GM23338 (cell line): Measurements from ENCODE around the gene MACROD1. TPM values are rescaled to one million over a fixed set of nuclear protein-coding genes. Genes with fewer than 3 reads are reported as not detected.

Experiments
- ATAC-seq: fragments of 200-7000 bp; cut with Tn5 transposase; 3 replicates; pipeline ENCODE4 v1.9.1; 2020
- DNase-seq: peaks from one replicate; pipeline ENCODE4 v3.0.0-alpha.2; 2015; ENCODE audit warnings: low spot score
- H2AFZ ChIP-seq: fragments of 200-600 bp; sonication (generic); 2 replicates; pipeline ENCODE4 v1.8.0; 2016; ENCODE audit warnings: antibody characterized with exemption, mild to moderate bottlenecking, moderate library complexity
- H3F3A ChIP-seq: fragments of 200-600 bp; sonication (generic); replicated peaks from 2 replicates; pipeline ENCODE4 v1.8.0; 2017; ENCODE audit warnings: antibody characterized with exemption, mixed run types, low read depth
- H3K27ac ChIP-seq: fragments of 200-600 bp; sonication (generic); 2 replicates; pipeline ENCODE4 v1.6.1; 2016; ENCODE audit warnings: low read depth
- H3K27me3 ChIP-seq: fragments of 200-600 bp; sonication (generic); 2 replicates; pipeline ENCODE4 v1.8.0; 2016; ENCODE audit warnings: mild to moderate bottlenecking, mixed run types, moderate library complexity; ENCODE audit not compliant: insufficient read depth
- H3K36me3 ChIP-seq: fragments of 200-600 bp; sonication (generic); 2 replicates; pipeline ENCODE4 v1.8.0; 2016; ENCODE audit warnings: mild to moderate bottlenecking; ENCODE audit not compliant: insufficient read depth
- H3K4me1 ChIP-seq: fragments of 200-600 bp; sonication (generic); 2 replicates; pipeline ENCODE4 v1.8.0; 2016; ENCODE audit warnings: mild to moderate bottlenecking, moderate library complexity; ENCODE audit not compliant: insufficient read depth
- H3K4me2 ChIP-seq: fragments of 200-600 bp; sonication (generic); 2 replicates; pipeline ENCODE4 v1.7.1; 2017; ENCODE audit warnings: mixed run types
- H3K4me3 ChIP-seq: fragments of 200-600 bp; sonication (generic); 2 replicates; pipeline ENCODE4 v1.6.1; 2016; ENCODE audit warnings: mixed run types
- H3K79me2 ChIP-seq: fragments of 200-600 bp; sonication (generic); replicated peaks from 2 replicates; pipeline ENCODE4 v1.8.0; 2017; ENCODE audit warnings: mild to moderate bottlenecking; ENCODE audit not compliant: insufficient read depth
- H3K9me2 ChIP-seq: fragments of 200-600 bp; sonication (generic); 2 replicates; pipeline ENCODE4 v1.8.0; 2017; ENCODE audit not compliant: insufficient read depth
- H4K20me1 ChIP-seq: fragments of 200-600 bp; sonication (generic); replicated peaks from 2 replicates; pipeline ENCODE4 v1.8.0; 2017; ENCODE audit warnings: mild to moderate bottlenecking; ENCODE audit not compliant: insufficient read depth
- H3K27ac Mint-ChIP-seq: 2 replicates; pipeline ENCODE4 v1.8.0; 2020; ENCODE audit warnings: inconsistent platforms, mild to moderate bottlenecking, moderate library complexity, mixed read lengths
- H3K27me3 Mint-ChIP-seq: 3 replicates; pipeline ENCODE4 v1.8.0; 2022; ENCODE audit warnings: low read depth, mild to moderate bottlenecking, moderate library complexity, mixed read lengths, inconsistent platforms; ENCODE audit not compliant: insufficient read depth, poor library complexity
- H3K36me3 Mint-ChIP-seq: 3 replicates; pipeline ENCODE4 v1.8.0; 2021; ENCODE audit warnings: low read depth, mild to moderate bottlenecking, inconsistent platforms, moderate library complexity, mixed read lengths
- H3K4me1 Mint-ChIP-seq: 3 replicates; pipeline ENCODE4 v1.8.0; 2020; ENCODE audit warnings: mild to moderate bottlenecking, inconsistent platforms, mixed read lengths
- H3K4me3 Mint-ChIP-seq: 3 replicates; pipeline ENCODE4 v1.8.0; 2021; ENCODE audit warnings: moderate library complexity, mild to moderate bottlenecking, inconsistent platforms, mixed read lengths
- H3K9me3 Mint-ChIP-seq: 3 replicates; pipeline ENCODE4 v1.8.0; 2020; ENCODE audit warnings: moderate library complexity, mild to moderate bottlenecking, inconsistent platforms, mixed read lengths
- CREB1 ChIP-seq: fragments of 250-450 bp; sonication (Bioruptor Pico); IDR thresholded peaks from 2 replicates; pipeline ENCODE4 v1.5.0; 2020; ENCODE audit warnings: low read depth, mild to moderate bottlenecking, moderate library complexity
- CTCF ChIP-seq, 2 experiments: fragments of 200-600 bp in 1 of 2; sonication (generic) in 1 of 2; conservative IDR thresholded peaks; 2 replicates each; pipeline versions ENCODE4 v1.5.1 to v1.6.1; 2016 to 2017; ENCODE audit warnings: antibody characterized with exemption in 2 of 2, low read depth in 2 of 2, mild to moderate bottlenecking in 2 of 2, moderate library complexity in 1 of 2
- EZH2 ChIP-seq: fragments of 200-600 bp; sonication (generic); IDR thresholded peaks from one replicate; pipeline ENCODE4 v1.8.0; 2017; ENCODE audit warnings: antibody characterized with exemption, mild to moderate bottlenecking, low read depth; ENCODE audit not compliant: unreplicated experiment
- EZH2phosphoT487 ChIP-seq: fragments of 200-600 bp; sonication (generic); IDR thresholded peaks from one replicate; pipeline ENCODE4 v1.8.1; 2018; ENCODE audit warnings: antibody characterized with exemption; ENCODE audit not compliant: unreplicated experiment
- JUNB ChIP-seq: IDR thresholded peaks from one replicate; pipeline ENCODE4 v1.6.1; 2016; ENCODE audit warnings: antibody characterized with exemption; ENCODE audit not compliant: unreplicated experiment
- NANOG ChIP-seq: IDR thresholded peaks from 2 replicates; pipeline ENCODE4 v1.6.1; 2016; ENCODE audit warnings: antibody characterized with exemption, borderline replicate concordance
- POLR2AphosphoS5 ChIP-seq: IDR thresholded peaks from 2 replicates; pipeline ENCODE4 v1.6.1; 2016; ENCODE audit warnings: antibody characterized with exemption, low read depth
- REST ChIP-seq: IDR thresholded peaks from one replicate; pipeline ENCODE4 v1.6.1; 2018; ENCODE audit warnings: antibody characterized with exemption; ENCODE audit not compliant: unreplicated experiment
- STAT1 ChIP-seq: IDR thresholded peaks from one replicate; pipeline ENCODE4 v1.6.1; 2016; ENCODE audit warnings: antibody characterized with exemption; ENCODE audit not compliant: unreplicated experiment
- ZNF114 ChIP-seq: fragments of 250-450 bp; sonication (Bioruptor Pico); IDR thresholded peaks from 2 replicates; pipeline ENCODE4 v1.5.0; 2020; ENCODE audit warnings: mild to moderate bottlenecking, moderate library complexity
- ZNF331 ChIP-seq: fragments of 250-450 bp; sonication (Bioruptor Pico); IDR thresholded peaks from 2 replicates; pipeline ENCODE4 v1.5.0; 2020; ENCODE audit warnings: low read depth, mild to moderate bottlenecking, moderate library complexity
- polyA plus RNA-seq: library from polyadenylated mRNA; unstranded; fragments of >200 nt; fragmentation: Nextera tagmentation; extraction: Ambion mirVana; gene quantifications from 2 replicates; pipeline ENCODE4 v1.2.1, GENCODE V29; 2016
- total RNA-seq: library from RNA; depleted of rRNA; stranded (reverse); fragments of >200 nt; shearing (Covaris generic); gene quantifications from 2 replicates; pipeline ENCODE4 v1.2.3, GENCODE V29; 2014
- TF ChIP-seq, protein P1 (sequence below): fragments of 250-450 bp; sonication (Bioruptor Pico); IDR thresholded peaks from 2 replicates; pipeline ENCODE4 v1.5.0; 2020; ENCODE audit warnings: mild to moderate bottlenecking, moderate library complexity
- TF ChIP-seq, protein P2 (sequence below): IDR thresholded peaks from 2 replicates; pipeline ENCODE4 v1.6.1; 2016; ENCODE audit warnings: antibody characterized with exemption

Gene MACROD1
- total and polyA plus RNA-seq, 2 experiments from 2014 or later: 33.0 to 51.6 TPM

DNA sequence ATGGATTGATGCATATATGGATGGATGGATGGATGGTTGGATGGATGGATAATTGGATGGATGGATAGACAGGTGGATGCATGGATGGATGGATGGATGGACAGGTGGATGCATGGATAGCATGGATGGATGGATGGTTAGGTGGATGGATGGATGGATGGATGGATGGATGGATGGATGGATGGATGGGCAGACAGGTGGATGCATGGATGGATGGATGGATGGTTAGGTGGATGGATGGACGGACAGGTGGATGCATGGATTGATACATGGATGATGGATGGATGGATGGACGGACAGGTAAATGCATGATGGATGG, 52.5 kb downstream of the MACROD1 start (continued):
- TF ChIP-seq, protein P1, sequence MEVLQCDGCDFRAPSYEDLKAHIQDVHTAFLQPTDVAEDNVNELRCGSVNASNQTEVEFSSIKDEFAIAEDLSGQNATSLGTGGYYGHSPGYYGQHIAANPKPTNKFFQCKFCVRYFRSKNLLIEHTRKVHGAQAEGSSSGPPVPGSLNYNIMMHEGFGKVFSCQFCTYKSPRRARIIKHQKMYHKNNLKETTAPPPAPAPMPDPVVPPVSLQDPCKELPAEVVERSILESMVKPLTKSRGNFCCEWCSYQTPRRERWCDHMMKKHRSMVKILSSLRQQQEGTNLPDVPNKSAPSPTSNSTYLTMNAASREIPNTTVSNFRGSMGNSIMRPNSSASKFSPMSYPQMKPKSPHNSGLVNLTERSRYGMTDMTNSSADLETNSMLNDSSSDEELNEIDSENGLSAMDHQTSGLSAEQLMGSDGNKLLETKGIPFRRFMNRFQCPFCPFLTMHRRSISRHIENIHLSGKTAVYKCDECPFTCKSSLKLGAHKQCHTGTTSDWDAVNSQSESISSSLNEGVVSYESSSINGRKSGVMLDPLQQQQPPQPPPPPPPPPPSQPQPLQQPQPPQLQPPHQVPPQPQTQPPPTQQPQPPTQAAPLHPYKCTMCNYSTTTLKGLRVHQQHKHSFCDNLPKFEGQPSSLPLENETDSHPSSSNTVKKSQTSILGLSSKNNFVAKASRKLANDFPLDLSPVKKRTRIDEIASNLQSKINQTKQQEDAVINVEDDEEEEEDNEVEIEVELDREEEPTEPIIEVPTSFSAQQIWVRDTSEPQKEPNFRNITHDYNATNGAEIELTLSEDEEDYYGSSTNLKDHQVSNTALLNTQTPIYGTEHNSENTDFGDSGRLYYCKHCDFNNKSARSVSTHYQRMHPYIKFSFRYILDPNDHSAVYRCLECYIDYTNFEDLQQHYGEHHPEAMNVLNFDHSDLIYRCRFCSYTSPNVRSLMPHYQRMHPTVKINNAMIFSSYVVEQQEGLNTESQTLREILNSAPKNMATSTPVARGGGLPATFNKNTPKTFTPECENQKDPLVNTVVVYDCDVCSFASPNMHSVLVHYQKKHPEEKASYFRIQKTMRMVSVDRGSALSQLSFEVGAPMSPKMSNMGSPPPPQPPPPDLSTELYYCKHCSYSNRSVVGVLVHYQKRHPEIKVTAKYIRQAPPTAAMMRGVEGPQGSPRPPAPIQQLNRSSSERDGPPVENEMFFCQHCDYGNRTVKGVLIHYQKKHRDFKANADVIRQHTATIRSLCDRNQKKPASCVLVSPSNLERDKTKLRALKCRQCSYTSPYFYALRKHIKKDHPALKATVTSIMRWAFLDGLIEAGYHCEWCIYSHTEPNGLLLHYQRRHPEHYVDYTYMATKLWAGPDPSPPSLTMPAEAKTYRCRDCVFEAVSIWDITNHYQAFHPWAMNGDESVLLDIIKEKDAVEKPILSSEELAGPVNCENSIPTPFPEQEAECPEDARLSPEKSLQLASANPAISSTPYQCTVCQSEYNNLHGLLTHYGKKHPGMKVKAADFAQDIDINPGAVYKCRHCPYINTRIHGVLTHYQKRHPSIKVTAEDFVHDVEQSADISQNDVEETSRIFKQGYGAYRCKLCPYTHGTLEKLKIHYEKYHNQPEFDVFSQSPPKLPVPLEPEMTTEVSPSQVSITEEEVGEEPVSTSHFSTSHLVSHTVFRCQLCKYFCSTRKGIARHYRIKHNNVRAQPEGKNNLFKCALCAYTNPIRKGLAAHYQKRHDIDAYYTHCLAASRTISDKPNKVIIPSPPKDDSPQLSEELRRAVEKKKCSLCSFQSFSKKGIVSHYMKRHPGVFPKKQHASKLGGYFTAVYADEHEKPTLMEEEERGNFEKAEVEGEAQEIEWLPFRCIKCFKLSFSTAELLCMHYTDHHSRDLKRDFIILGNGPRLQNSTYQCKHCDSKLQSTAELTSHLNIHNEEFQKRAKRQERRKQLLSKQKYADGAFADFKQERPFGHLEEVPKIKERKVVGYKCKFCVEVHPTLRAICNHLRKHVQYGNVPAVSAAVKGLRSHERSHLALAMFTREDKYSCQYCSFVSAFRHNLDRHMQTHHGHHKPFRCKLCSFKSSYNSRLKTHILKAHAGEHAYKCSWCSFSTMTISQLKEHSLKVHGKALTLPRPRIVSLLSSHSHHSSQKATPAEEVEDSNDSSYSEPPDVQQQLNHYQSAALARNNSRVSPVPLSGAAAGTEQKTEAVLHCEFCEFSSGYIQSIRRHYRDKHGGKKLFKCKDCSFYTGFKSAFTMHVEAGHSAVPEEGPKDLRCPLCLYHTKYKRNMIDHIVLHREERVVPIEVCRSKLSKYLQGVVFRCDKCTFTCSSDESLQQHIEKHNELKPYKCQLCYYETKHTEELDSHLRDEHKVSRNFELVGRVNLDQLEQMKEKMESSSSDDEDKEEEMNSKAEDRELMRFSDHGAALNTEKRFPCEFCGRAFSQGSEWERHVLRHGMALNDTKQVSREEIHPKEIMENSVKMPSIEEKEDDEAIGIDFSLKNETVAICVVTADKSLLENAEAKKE (CRISPR knock-in tag): no peak
- TF ChIP-seq EZH2 (no peak), POLR2AphosphoS5 (no peak)

DNA sequence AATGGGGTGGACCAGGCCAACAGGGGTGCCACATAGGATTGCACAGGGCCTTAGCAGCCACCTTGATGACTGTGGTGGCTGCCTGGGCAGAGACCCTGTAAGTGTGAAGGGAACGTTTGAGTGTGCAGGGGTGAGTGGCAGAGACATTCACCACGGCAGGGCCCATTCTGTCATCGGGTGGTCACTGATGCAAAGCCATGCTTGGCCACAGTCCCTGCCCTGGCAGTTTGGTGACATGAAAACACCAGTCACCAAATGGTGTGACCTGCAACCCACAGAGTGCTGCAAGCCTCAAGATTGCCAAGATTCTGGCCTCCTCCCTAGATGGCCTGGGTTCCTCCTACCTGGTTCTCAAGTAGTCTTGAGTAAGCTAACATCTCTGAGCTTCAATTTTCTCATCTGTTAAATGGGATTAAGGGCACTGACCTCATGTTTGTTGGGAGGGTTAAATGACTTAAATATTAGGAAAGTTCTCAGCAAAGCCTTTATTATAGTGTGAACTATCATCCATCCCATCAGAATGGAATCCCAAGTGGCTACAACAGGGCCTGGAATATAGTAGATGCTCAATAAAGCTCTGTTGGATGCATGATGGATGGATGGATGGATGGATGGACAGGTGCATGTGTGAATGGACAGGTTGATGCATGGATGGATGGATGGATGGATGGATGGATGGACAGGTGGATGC, 53.0 kb downstream of the MACROD1 start:
- Mint-ChIP-seq H3K36me3 (no peaks in the 10 kb centered on the region), H3K9me3 (no peaks in the 10 kb centered on the region), H3K27ac (no peak overlapping the region), H3K4me3 (no peak overlapping the region), H3K27me3 (peaks cover 6% of the 10 kb centered on the region), H3K4me1 (no peaks in the 10 kb centered on the region; the same call in 2 of the 3 replicates)
- no peaks in the 10 kb centered on the region for H3K36me3 ChIP-seq
- no peak overlapping the region for H3K27ac ChIP-seq
- no peak overlapping the region for H2AFZ ChIP-seq
- H3K4me3 ChIP-seq: no peak overlapping the region
- no peak for DNase-seq
- H3K27me3 ChIP-seq: peaks cover 27% of the 10 kb centered on the region
- no peaks in the 10 kb centered on the region for H3K79me2 ChIP-seq
- H3K4me2 ChIP-seq: no peak overlapping the region
- ATAC-seq: no peak
- H3K9me2 ChIP-seq: no peaks in the 10 kb centered on the region
- peaks cover 2% of the 10 kb centered on the region; the same call in 1 of the 2 replicates for H3F3A ChIP-seq
- H4K20me1 ChIP-seq: peaks cover 9% of the 10 kb centered on the region
- H3K4me1 ChIP-seq: no peaks in the 10 kb centered on the region
- TF ChIP-seq ZNF114 (CRISPR knock-in tag) (no peak), EZH2phosphoT487 (no peak), EZH2 (no peak), JUNB (no peak), NANOG (no peak), CTCF (conservative IDR thresholded peaks at IDR 0.05; ENCODE audit: low read depth in 2 of 2) (no peak), CREB1 (CRISPR knock-in tag) (no peak), POLR2AphosphoS5 (no peak), ZNF331 (CRISPR knock-in tag) (no peak), STAT1 (no peak), REST (no peak)
- TF ChIP-seq, protein P2, sequence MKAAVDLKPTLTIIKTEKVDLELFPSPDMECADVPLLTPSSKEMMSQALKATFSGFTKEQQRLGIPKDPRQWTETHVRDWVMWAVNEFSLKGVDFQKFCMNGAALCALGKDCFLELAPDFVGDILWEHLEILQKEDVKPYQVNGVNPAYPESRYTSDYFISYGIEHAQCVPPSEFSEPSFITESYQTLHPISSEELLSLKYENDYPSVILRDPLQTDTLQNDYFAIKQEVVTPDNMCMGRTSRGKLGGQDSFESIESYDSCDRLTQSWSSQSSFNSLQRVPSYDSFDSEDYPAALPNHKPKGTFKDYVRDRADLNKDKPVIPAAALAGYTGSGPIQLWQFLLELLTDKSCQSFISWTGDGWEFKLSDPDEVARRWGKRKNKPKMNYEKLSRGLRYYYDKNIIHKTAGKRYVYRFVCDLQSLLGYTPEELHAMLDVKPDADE: no peak
